GM04504 (cell line): ENCODE results near the gene SUMO1.
A peak's percentile ranks its signal among the peaks of the same experiment; 100 is the strongest.

Experiments
- DNase-seq: peaks from one replicate; pipeline ENCODE4 v3.0.0-alpha.2; 2012; ENCODE audit warnings: low read depth

Gene SUMO1

GRCh38 chr2:202196727-202197126, 41.7 kb downstream of the SUMO1 start:
- DNase-seq, result no peak

DNA sequence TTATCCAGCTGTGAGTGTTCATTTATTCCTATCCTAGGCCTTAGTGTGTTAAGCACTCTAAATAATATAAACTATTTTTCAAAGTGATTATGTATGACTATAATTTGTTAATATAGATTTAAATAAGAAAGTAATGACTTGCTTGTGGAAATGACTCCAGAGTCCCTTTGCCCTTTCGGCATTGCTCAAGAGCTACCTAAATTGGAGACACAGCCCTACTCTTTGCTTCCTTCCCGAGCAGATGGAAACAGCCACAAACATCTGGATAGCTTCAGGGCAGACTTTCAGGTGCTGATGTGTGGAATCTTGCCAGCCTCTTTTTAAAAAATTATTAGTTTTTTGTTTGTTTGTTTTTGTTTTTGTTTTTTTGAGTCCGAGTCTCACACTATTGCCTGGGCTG, 44.0 kb downstream of the SUMO1 start:
- no peak for DNase-seq

- DNase-seq, result no peak
Measured at GRCh38 chr2:202193881-202194353, 44.5 kb downstream of the SUMO1 start.

DNA sequence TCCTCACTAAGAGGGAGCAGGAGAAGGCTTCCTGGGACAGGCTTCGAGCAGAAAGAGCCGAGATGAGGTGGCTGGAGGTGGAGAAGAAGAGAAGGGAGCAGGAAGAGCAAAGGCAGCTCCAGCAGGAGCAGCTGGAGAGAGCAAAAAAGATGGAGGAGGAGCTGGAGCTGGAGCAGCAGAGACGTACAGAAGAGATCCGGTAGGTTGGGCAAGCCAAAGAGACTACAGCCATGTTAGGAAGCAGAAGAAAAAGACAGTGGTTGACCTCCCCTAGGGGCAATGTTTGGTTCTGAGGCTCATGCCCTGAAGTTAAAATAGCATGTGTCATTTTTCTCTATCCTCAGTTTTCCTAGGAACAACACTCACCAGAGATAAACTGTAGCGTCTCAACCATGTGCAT, 45.1 kb downstream of the SUMO1 start:
- no peak for DNase-seq

DNA sequence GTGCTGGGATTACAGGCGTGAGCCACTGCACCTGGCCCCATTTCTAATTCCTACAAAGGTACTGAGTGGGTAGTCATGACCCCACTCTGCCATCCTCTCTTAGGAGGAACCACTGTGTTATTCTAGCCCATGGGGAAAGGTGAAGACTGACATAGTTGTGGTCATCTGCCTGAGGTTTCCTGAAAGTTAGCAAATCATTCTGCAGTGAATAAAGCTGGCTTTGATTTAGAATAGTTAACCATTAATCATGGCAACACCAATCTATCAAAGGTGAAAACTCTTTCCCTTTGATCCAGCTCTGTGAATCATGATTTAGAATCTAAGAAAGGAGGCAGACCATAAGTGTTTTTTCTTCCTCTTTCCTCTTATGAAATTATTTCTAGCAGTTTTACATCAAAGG, 50.8 kb downstream of the SUMO1 start:
- DNase-seq, result no peak

GRCh38 chr2:202186641-202187202, 51.7 kb downstream of the SUMO1 start:
- no peak for DNase-seq

GRCh38 chr2:202185156-202185555, 53.2 kb downstream of the SUMO1 start:
- DNase-seq, result no peak

DNA sequence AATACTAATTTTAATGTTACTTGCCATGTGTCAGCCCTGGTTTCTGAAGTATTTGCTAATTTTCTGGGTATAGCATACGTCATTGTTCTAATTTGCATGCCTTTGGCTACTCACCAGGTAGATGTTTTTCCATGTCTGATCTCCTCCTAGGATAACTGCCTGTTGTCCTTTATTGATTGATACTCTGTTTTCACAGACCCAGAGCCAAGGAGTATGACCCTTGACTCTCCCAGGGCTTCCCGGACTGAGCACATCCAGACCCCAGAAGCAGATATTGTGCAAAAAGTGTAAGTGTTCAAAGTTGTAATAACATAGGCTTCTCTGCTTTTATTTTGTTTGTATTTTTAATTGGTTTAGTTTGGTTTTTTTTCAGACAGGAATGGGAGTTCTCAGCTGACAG, 53.8 kb downstream of the SUMO1 start:
- no peak for DNase-seq

- peak; percentile 48 for DNase-seq
Measured at GRCh38 chr2:202178346-202178958, 59.9 kb downstream of the SUMO1 start.

- no peak for DNase-seq
Measured at GRCh38 chr2:202172439-202173211, 65.8 kb downstream of the SUMO1 start.

GRCh38 chr2:202171241-202171825, 67.1 kb downstream of the SUMO1 start:
- DNase-seq, result no peak

- no peak for DNase-seq
Measured at GRCh38 chr2:202169832-202170424, 68.5 kb downstream of the SUMO1 start.

DNA sequence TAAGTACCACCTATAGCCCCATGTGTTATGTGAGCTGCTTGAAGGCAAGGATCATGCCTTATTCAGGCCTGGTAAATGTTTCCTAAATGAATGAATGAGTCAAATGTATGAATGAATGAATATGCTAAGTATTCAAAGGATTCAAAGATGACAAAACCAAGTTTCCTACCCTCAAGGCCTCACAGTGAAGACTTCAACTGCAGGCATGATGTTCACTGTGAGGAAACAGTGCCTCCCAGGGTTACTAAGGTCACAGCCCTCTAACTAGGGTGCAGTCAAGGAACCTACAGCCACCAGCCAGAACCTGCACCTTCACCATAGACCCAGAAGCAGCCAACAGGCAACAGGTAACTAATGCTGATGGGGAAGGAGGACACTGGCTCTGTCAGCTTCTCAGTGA, 69.3 kb downstream of the SUMO1 start:
- DNase-seq, result no peak

DNA sequence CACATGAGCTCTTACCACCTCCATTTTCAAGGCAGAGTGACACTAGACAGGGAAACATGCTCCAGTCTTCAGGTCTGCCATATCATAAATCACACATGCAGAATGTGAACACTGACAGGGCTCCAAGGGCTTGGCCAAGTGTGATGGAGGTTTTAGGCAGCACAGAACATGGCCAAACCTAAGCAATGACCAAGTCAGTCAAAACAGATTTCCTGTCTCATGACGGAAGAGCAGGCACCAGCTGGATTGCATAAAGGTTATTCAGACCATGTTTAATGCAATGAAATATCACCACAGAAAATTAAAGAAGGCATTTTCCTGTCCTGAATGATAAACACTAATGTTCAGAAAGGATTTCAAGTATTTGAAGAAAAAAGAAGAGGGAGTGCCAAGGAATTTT, 72.5 kb downstream of the SUMO1 start:
- no peak for DNase-seq

DNA sequence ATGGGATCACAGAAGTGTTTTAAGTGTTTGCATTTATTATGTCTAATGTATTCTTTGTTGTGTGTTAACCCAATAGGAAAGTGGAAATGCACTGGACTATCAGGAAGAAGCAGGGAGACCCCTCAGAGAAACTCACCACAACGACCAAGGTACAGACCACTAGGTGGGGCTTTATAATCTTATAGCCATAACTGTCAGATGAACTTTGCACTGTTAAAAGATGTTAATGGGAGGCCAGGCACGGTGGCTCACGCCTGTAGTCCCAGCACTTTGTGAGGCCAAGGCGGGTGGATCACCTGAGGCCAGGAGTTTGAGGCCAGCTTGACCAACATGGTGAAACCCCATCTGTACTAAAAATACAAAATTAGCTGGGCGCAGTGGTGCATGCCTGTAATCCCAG, 73.2 kb downstream of the SUMO1 start:
- DNase-seq, result no peak

DNA sequence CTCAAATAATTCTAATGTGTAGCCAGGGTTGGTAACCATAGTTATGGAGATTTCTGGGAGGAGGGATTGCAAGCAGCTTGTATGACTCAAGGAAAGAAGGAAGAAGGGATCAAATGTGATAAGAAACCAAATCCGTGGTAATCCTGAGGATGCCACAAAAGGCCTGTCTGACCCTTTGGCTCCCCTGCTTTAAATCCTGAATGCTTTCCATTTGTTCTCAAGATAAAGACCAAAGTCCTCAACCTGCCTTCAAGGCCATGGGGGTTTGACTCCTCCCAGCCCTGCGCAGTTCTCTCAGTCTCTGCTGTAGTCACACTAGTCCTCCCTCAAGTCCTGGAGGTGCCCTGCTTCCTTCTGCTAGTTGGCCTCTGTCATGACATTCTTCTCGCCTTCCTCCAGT, 74.0 kb downstream of the SUMO1 start:
- DNase-seq, result no peak

DNA sequence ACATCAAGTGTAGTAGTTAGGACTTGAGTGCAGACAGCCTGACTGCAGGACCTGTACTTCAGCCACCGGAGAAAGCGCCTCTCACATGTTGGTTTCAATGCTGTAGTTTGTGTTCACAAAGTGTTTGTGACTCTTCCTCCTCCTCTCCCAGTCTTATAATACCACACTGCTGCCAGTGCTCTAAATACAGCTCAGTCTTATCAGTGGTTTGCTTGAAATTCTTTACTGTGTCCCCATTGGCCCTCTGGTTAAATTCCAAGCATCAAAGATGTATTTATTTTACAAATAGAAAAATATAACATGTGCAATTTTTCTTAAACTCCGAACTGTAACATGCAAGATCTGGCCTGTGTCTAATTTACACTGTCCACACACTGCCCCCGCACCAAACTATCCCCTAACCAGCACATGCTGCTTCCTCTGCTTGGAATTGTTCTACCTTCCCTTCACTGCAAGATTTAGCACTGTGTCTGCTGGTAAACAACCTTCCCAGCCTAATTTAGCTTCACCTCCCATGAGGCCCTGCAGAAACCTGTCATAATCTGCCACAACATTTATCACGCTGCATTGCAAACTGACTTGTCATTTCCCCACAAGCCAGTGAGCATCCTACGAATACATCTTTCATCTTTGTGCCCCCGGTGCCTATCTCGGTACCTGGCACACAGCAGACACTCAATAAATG, 77.1 kb downstream of the SUMO1 start:
- DNase-seq, result no peak

DNA sequence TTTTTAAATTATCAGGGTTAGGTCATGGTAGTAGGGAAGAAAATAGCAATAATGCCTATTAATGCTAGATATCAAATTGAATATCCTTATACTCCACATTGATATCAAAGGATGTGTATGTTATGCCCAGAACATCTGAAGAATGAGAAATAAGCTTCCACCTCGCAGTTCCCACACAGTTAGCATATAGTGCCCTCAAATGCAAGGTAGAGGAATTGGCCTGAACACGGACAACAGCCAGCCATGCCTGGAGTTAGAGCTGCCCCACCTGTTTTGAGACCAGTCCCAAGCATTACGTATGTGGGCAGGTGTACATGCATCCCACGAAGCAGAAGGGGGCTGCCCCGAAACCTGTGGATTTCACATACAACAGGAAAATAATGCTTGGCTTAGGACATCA, 79.6 kb downstream of the SUMO1 start:
- no peak for DNase-seq

DNA sequence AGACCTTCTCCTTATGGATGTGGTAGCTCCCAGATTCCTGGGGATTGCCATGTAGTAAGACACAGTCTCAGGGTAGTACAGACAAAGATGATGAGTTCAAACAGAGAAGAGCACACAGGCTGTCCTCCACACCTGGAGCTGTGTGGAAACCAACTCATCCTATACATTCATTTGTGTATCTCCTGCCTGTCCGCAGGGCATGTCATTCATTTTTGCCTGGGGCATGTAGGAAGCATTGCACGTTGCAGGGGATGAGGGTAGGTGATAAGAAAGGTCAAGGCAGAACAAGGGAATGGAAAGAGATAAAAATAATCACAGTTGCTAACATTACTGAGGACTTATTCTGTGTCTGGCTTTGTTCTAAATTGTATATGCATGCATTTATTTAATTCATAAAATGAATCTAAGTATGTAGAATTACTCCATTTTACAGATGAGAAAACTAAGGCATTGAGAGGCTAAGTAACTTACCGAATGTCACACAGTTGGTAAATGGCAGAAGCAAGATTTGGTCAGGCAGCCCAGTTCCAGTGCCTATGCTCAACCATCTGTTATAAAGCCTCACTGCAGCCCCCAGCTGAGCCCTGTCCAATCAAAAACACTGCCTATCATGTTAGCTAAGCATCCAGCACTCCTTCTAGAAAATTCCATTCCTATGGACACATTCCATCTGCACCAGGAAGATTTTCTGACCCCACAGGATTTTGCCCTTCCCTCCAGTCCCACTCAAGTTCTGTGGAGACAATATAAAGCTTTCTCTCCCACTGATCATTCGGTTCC, 81.0 kb downstream of the SUMO1 start:
- no peak for DNase-seq
